H4 (cell line): ENCODE data around the gene LRRC18. TPM values are rescaled to one million over a fixed set of nuclear protein-coding genes. Genes with fewer than 3 reads are reported as not detected.

Source experiments
- DNase-seq: peaks from one replicate; pipeline ENCODE4 v3.0.0-alpha.2; 2015; ENCODE audit warnings: low spot score
- total RNA-seq: library from RNA; depleted of rRNA; stranded (reverse); fragments of >200 nt; shearing (Covaris generic); gene quantifications from 2 replicates; pipeline ENCODE4 v1.2.3, GENCODE V29; 2014

Gene LRRC18
- total RNA-seq, 1 experiment from 2014 or later, result 0.06 TPM

DNA sequence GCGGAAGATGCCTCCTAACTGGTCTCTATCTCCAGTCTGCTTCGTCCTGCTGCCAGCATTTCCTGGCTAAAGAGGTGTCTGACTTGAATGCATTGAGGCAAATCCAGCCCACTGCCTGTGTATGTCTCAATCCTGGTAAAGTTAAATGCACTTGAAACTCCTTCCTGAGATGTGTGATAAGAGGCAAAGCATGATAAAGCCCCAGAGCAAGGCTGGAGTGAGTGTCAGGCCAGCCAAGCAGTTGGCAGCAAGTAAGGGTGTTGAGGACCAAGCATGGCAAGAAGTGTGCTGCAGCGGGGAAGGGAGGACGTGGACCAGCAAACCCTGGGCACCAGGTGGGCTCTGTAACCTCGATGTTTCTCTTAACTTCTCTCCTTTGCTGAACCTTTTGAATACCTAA is 29.1 kb downstream of the LRRC18 start:
- DNase-seq, result no peak

DNA sequence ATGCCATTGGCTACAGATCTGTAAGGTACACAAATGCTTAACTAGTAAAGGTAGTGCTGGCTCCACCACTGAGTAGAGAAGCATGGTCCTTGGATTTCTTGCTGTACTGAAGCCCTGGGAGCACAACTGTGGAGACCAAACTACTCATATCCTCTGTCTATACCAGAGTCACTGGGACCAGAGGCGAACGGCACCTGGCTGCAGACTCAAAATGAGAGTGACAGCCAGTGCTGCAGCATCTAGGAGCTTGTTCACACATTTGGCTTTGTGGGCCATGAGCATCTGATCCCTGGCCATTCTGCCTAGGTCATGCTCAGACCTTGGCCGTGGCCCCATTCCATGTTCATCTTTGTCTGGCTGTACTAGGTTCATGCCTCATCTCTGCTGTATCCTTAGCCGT is 31.9 kb downstream of the LRRC18 start:
- DNase-seq, result no peak

DNA sequence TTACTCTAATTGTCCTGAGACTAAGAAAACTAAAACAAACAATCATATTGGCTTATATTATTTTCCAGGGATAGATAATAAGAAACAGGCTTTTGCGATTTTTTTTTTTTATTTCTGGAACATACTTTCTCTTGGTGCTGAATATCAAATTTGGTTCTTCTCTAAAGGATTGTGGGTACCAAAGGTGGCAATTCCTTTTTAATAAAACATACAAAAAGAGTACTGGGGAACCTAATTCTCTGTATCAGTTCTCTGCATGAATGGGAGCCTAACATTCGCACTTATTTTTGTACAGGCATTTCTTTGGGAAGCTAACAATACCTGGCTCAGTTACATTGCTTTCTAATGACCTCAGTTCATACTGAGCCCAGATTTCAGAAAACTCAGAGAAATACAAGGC is 32.8 kb downstream of the LRRC18 start:
- DNase-seq, result no peak

DNA sequence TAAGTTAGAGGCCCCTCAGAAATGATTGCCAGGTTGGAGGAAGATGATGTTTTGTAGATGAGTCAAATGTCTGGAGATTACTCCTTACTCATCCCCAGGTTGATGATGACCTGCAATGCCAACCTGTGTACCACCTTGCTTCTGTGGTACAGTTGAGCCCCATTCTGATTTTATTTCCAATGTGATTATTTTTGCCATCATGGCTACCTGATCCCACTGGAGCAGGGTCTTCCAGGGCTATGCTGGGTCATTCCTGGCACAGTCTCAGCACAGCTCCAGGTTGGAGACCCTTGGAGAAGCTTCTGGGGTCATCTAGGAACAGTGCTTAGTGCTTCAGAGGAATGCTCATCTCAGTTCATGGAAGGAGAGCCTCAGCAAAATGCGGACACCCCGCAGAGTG is 34.3 kb downstream of the LRRC18 start:
- no peak for DNase-seq

DNA sequence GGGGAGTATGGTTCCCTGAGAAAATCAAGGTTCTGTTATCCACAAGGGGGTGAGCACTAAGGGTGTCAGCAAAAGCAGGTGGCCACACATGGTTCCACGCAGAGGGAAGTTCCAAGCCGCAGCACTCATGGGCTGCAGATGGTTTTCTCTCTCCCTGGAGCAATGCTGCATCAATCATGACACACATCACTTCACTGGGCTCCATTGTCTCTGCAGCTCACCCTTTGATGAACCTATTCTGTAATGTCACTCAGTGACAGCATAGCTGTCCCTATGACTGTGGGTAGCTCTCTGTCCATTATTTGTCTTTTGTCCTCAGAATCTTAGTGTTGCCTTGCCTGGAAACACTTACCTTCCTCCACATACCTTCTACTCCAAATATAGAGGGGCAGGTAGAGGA is 34.8 kb downstream of the LRRC18 start:
- DNase-seq, result no peak

DNA sequence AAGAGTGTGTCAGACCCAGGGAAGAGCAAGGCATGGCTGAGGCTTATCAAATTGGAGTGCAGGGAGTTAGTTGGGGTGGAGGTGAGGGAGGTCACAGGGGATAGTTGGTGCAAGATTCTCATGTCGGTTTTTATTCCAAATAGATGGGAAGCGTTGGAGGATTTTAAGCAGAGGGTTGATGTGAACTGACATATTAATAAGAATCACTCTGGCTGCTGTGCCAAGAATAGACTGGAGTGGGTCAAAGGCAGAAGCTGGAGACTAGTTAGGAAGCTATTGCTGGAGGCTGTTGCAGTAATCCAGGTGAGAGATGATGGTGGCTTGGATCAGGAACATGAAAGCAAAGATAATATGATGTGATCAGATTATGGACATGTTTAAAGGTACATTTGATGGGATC is 36.5 kb downstream of the LRRC18 start:
- no peak for DNase-seq

DNA sequence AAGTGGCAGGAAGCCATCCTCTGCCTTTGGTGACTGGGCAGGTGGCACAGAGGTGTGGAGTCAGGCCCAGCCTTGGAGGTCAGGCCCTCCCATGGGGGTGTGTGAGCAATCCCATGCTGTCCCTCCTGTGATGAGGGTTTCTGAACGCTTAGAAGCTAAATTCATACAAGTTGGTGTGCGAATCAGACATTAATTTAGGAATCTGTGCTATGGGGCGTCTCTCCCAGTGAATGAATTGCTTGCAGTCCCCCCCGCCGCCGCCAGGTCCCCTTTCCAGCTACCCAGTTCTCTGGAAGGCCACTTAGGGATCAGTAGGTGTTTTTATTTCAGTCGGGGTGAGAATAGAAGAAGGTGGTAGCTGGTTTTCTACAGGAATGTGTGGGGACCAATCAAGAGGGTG is 37.5 kb downstream of the LRRC18 start:
- no peak for DNase-seq

DNA sequence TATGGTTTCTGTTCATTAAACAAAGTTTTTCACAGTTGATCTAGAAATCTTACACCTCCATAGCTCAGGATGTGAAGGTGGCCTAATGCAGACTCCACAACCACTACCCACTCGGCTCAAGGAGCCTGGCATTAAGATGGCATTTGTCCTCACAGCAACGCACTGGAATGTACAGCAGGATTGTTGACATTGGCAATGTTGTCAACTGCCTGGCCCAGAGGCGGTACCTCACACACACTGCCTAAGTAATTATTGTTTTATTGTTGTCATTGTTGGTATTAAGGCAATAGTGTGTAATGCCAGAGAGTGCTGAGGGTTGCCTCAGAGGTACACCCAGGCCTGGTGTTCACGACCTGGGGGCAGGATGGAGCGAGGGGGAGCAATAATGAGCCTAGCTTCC is 38.3 kb downstream of the LRRC18 start:
- DNase-seq, result no peak

DNA sequence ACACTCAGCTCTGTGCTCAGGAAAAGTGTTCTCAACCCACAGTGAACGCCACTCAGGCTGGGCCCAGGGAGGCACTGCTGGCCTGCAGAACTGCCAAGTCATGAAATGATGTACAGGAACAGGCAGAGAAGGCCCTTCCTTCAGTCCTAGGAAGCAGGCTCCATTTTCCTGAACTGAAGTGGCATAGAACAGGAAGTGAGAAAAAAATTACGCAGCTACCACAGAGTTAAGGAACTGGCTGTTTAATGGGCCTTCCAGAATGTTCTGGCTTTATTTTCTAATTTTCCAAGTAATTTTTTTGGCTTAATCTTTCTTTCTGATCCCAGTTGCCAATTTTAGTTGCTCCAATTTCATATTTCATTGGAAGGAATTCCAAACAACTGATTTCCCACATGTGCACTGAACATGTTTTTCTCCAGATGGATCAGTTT is 39.3 kb downstream of the LRRC18 start:
- DNase-seq, result no peak

DNA sequence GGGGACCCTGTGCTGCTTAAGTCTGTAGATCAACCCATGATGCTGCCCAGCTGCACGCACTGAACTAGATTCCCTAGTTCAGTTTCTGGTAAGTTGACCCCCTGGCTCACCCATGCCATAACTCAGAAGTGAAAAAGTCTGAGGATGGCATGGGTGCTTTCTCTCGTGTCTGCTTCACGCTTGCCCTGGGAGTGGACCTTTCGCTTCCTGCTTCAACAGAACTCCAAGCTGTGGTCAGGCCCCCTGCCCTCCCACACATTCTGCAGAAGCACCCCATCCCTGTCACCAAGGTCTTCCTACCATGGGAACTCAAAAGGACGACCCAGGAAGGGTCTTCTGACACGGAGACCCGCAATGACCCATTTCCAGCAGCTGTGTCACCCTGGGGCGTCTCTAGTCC is 39.9 kb downstream of the LRRC18 start:
- DNase-seq, result no peak

DNA sequence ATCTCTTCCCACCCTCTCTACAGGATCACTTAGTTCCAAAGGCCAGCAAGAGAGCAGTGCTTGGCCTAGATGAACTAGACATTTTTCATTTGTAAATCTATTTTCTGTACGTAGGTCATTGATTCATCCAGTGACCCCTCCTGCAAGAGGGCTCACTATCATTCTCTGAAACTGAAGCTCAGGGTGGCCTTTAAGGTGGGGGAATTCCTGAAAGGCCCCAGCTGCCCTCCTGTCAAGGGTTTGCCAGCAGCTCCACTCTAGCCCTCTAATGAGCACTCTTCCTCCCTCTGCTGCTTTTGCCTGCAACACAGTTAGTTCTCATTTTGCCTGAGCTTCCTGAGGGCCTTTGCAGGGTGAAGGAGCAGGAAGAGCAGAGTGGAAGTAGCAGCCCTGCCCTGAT is 41.2 kb downstream of the LRRC18 start:
- DNase-seq, result no peak

DNA sequence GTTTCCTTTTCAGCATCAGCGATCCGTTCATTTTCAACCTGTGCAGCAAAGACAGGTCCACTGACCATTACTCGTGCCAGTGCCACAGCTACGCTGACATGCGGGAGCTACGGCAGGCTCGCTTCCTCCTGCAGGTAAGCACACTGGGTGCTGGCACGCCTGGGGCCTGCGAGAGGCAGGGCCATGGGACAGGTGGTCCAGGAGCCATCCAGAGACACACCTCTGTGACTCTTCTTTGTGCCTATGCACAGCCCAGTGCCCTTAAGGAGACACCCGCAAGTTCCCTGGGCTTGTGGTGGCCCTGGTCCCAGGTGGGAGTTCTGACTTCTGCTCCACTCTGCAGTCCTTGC is 42.2 kb downstream of the LRRC18 start:
- DNase-seq, result no peak

DNA sequence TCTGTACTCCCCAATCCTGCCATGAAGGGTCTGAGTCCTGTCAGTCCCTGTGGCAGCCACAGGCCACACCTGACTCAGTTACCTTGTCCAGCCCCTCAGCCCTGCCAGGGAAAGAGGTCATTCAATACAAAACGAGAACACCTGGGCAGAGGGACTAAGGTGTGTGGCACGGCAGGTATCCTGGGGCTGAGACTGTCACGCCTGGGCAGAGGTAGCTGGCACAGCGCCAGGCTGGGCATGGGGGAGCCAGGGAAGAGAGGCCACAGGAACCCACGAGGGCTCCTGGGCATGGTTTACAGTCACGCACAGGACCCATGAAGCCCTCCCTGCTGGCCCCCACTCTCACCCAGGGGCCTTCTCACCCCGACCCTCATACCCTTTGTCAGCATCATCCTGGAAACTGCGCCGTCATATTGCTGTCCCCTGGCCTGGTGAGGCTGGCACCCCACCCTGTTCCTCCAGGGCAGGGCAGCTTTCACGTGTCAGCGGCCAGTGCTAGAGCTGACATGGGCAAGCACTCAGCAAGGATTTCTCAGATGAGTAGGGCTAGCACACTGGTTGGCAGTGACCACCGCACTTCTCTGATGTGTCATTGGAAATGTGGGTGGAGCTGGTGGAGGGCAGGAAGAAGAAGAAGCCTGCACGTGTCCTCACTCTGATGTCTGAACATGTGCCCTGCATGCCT is 42.7 kb downstream of the LRRC18 start:
- DNase-seq, result no peak

DNA sequence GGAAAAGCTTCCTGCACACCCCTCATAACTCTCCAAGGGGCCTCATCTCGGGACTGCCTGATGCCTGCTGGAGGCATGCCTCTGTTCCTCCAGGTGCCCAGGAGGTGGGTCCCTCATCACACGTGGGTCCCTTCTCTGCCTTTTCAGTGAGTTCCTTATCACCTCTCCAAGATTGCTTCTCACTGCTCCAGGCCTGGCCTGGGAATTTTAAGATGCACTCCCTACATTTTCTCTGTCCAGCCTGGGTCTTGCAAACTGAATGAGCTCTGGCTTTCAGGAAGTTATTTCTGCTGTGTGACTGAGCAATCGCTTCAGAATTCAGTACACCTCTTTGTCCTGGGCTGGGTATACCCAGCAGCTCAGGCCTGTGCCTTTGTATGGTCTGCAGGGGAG is 43.8 kb downstream of the LRRC18 start:
- DNase-seq, result no peak

DNA sequence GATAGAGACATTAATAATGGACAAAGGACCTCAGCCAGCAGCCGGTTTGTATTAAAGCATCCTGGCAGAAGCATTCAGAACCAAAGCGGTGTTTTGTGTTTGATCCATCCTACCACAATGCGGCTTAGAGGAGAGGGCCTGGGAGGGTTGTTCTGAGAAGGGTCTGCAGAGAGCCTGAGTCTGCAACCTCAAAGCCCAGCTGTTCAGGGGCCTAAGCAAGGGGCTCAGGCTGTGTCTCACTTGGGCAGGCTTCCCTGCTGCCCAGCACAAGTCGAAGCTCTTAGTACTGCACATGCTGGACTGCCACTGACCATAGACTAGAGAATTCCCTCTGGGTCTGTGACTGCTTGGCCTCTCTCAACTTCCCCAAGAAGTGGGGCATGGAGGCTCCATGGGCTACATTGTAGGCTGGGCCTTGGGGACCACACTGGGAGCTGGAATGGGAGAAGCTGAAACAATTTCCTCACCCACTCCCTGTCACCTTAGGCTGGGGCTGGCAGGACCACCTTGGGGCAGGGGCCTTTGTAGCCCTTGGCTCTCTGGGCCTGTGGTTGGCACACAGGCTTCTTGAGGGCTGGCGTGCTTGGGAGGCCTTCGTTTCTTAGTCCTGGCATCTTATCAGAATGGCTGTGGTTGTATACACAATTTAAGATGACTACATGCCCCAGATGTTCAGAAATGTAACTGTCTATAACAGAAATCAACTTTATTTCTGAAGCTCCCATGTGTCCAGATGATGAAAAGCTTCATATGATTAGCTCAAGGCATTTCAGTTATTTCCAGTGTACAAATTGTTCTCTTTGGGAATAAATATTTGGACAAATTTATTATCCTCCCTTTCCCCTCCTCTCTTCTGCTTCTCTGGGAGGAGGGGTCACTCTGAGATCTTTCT is 44.5 kb downstream of the LRRC18 start:
- DNase-seq, result no peak

DNA sequence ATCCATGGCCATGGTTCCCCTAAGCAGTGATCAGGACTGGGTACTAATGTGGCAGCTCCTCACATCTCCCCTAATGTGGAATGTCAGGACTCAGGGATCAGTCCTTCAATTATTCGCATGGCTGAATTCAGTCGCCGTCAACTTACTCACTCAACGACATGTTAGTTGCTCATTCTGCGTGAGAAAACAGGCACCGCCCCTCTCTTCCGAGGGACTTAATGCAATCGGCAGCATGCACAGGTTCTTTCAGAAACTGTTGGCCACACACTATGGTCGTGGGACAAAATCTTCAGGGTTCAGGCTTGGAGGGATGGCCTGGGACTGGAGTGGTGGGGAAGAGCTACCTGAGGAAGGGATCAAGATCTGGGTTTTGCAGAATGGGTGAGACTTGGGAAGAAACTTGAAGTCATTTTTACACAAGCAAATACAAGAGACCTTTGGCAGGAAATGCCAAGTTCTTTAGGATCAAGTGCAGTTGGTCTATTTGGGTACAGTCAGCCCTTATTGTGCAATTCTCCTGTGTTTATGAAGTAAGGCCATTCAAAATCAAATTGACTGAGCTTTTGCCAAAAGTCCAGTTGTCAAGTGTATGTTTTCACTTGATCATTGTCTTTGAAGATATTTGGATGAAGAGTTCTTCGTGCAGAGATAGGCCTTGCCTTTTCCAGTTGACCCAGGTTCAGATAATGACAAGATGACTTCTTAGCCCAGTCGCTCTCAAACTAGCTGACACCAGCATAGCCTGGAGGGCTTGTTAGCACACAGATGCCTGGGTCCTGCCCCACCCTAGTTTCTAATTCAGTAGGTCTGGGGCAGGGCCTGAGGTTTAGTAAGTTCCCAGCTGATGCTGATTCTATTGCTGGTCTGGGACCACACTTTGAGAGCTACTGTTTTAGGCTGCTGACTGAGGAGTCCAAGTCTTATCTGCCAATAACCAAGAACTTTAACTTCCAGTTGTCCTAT is 48.5 kb downstream of the LRRC18 start:
- no peak for DNase-seq

DNA sequence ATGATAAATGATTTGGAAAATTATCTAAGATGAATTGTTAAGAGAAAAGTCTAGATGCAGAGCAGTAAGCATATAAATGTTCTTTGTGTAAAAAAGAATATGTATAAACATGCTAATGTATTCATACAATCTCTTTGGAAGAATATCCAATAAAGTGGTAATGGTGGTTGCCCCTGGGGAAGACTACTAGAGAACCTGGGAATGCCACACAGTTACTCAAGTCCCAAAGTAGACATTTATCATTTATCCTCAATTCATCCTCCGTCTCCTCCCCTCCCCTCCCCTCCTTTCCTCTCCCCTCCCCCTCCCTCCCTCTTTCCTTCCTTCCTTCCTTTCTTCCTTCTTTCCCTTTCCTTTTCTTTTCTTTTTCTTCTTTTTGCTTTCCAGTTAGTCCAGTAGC is 51.7 kb downstream of the LRRC18 start:
- DNase-seq, result no peak

DNA sequence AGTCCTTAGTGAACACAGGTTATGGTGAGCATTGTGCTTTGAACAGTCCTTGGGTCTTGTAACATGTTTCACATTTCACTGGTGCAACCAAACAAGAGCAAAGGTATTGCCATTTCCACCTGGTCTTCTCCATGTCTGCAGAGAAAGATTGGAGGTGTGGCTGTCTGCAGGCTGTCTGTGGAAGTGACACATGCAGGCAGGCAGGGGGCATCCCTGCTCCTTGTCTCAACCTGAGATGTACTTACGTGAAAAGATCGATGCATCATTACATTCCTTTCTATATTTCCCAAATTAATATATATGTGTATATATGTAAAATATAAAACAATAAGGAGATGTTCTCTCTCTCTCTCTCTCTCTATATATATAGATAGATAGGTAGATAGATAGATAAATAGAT is 54.3 kb downstream of the LRRC18 start:
- no peak for DNase-seq

DNA sequence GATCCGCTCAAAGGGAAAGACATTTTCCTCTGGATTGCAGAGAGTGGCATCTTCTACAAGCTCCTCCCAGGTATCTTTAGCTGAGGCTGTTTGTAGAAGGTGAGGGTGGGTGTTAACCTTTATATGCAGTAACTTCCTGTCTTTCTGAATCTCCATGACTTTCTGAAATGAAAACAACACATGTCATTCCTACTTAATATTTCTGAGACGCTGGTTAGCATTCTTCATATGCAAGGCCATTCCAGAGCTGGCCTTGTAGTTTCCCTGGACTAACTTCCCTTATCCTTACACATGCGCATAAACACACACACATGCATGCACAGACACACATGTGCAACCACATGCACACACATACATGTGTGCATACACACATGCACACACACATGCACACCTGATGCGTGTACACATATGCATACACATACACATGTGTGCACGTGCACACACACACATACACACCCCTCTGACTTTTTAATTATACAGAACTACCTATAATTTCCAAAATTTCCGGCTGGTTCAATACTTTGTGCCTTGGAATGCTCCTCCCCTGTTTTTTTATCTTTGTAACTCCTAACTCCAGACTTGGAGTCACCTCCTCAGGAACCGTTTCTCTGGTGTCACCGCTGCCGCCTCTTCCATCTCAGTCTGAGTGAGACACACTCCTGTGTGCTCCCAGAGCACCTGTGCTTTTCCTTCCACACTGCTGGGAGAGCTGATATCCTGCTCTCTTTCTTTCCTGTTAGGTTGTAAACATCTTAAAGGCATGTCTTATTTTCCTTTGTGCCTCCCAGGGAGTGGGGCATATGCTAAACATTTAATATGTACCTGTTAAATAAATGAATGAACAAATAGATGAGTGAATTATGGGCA is 55.2 kb downstream of the LRRC18 start:
- no peak for DNase-seq

DNA sequence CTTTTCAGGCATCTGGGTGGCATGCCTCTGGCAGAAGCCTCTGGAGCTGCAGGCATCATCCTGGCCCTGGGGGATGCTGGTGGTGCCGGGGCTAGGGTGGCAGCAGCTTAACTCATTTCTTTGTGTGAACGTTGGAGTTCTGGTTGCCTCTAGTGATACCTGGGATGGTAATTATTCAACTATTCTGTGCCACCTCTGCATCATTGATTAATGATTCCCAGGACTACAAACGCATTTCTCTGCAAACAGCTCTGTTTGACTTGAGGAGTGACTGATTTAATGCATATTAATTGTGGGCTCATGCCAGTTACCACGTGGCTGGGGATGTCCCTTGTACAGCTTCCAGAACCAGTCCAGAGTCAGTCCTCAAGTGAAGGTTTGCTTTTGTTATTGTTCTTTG is 55.9 kb downstream of the LRRC18 start:
- DNase-seq, result no peak

DNA sequence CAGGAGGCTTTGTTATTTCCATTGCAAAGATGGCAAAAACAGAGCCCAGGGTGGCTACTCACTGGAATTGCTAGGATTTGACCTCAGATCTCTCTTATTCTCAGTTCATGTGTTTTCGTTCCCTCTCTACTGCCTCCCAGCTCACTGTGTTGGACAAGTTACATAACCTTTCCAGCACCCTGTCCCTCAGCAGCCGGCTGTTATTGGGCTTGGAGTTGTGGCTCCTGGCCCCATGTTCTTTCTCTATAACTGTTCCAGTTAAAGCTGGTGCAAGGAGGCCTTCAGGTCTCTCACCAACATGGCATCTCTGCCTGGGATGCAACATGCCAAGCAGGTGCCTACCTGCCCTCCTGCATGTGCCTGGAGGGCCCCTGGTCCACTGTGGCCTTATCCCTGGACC is 56.8 kb downstream of the LRRC18 start:
- DNase-seq, result no peak
